ENCODE data around the gene NSMCE1.

- no peak for TF ChIP-seq POLR2AphosphoS5 (IDR thresholded peaks at IDR 0.05; ENCODE audit: low read depth)
- no peak for TF ChIP-seq REST (IDR thresholded peaks at IDR 0.05; ENCODE audit: insufficient replicate concordance, low read depth)
- no peak for TF ChIP-seq CTCF (IDR thresholded peaks at IDR 0.05; ENCODE audit: insufficient read depth, low read length)
Observed at GRCh38 chr16:27284865-27285675, 16.5 kb upstream of the NSMCE1 start.
